ENCODE results near the gene UNC119B.

UNC119B gene

GRCh38 chr12:120689397-120690082 lies 20.7 kb upstream of the UNC119B start:
- Histone ChIP-seq H3K27me3 (ENCODE audit: insufficient read depth, insufficient read length) (no peaks in the 10 kb centered on the region), H3K9ac (ENCODE audit: insufficient read length, low read depth) (peak overlapping the region; percentile 95), H3K36me3 (ENCODE audit: insufficient read depth, insufficient read length, low read length) (peaks cover 15% of the 10 kb centered on the region), H3K9me3 (ENCODE audit: insufficient read depth, low read length) (no peaks in the 10 kb centered on the region), H3K4me1 (ENCODE audit: insufficient read depth, insufficient read length) (peaks cover 19% of the 10 kb centered on the region), H3K4me3 (ENCODE audit: insufficient read length, low read depth) (peak overlapping the region; percentile 92)
- TF ChIP-seq ZNF274 (IDR thresholded peaks at IDR 0.05; ENCODE audit: low read depth, low read length) (no peak), SUZ12 (IDR thresholded peaks at IDR 0.05; ENCODE audit: extremely low read depth, insufficient read depth, insufficient read length) (no peak), YY1 (IDR thresholded peaks at IDR 0.05; ENCODE audit: insufficient read depth, insufficient read length) (no peak)
- DNase-seq (ENCODE audit: low read depth, low spot score), result no peak

DNA sequence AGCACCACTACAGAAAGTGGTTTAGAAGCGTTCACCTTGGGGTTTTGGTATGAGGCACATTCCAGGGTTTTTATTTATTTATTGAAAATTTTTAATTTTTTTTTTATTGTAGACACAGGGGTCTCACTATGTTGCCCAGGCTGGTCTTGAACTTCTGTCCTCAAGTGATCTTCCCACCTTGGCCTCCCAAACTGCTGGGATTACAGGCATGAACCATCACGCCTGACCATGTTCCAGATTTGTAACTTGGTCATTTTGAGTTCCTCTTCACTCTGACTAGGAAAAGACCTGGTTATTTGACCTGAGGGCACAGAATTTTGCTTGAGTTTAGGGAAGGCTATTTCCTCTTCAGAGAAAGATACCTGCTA lies 20.2 kb upstream of the UNC119B start:
- no peak for DNase-seq (ENCODE audit: low read depth, low spot score)
- Histone ChIP-seq H3K9ac (ENCODE audit: insufficient read length, low read depth) (peak overlapping the region; percentile 95), H3K27me3 (ENCODE audit: insufficient read depth, insufficient read length) (no peaks in the 10 kb centered on the region), H3K36me3 (ENCODE audit: insufficient read depth, insufficient read length, low read length) (peaks cover 20% of the 10 kb centered on the region), H3K4me3 (ENCODE audit: insufficient read length, low read depth) (peak overlapping the region; percentile 5), H3K9me3 (ENCODE audit: insufficient read depth, low read length) (no peaks in the 10 kb centered on the region), H3K4me1 (ENCODE audit: insufficient read depth, insufficient read length) (peaks cover 19% of the 10 kb centered on the region)
- no peak for TF ChIP-seq YY1 (IDR thresholded peaks at IDR 0.05; ENCODE audit: insufficient read depth, insufficient read length)
- no peak for TF ChIP-seq SUZ12 (IDR thresholded peaks at IDR 0.05; ENCODE audit: extremely low read depth, insufficient read depth, insufficient read length)
- no peak for TF ChIP-seq ZNF274 (IDR thresholded peaks at IDR 0.05; ENCODE audit: low read depth, low read length)

- peak overlapping the region; percentile 44 for H3K9ac ChIP-seq (ENCODE audit: insufficient read length, low read depth)
Measured at GRCh38 chr12:120690978-120691377, 19.3 kb upstream of the UNC119B start.

DNA sequence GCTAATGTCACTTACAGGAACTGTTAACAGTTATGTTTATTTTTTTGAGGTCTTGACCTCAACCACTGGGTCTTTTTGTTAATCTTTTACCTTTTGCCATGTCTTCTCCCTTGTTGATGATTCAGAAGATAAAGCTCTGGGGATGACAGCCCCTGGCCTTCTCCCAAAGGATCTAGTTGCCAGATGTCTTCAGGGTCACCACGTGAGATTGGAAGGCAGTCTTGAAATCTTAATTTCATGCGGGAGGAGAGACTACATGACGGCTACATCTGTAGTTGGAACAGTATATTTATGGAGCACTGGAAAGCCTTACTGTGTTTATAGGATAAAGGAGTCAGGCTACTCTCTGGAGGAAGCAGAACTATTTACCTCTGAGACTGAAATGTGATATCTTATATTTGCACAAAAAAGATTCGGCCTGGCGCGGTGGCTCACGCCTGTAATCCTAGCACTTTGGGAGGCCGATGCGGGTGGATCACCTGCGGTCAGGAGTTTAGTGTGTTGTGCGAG lies 17.7 kb upstream of the UNC119B start:
- Histone ChIP-seq H3K27me3 (ENCODE audit: insufficient read depth, insufficient read length) (no peaks in the 10 kb centered on the region), H3K4me3 (ENCODE audit: insufficient read length, low read depth) (no peak overlapping the region), H3K9ac (ENCODE audit: insufficient read length, low read depth) (peak overlapping the region; percentile 58), H3K4me1 (ENCODE audit: insufficient read depth, insufficient read length) (peaks cover 19% of the 10 kb centered on the region), H3K9me3 (ENCODE audit: insufficient read depth, low read length) (no peaks in the 10 kb centered on the region), H3K36me3 (ENCODE audit: insufficient read depth, insufficient read length, low read length) (peaks cover 45% of the 10 kb centered on the region)
- TF ChIP-seq ZNF274 (IDR thresholded peaks at IDR 0.05; ENCODE audit: low read depth, low read length) (no peak), SUZ12 (IDR thresholded peaks at IDR 0.05; ENCODE audit: extremely low read depth, insufficient read depth, insufficient read length) (no peak), YY1 (IDR thresholded peaks at IDR 0.05; ENCODE audit: insufficient read depth, insufficient read length) (no peak)
- no peak for DNase-seq (ENCODE audit: low read depth, low spot score)

More at GRCh38 chr12:120690978-120691377, 19.3 kb upstream of the UNC119B start:
- Histone ChIP-seq H3K27me3 (ENCODE audit: insufficient read depth, insufficient read length) (no peaks in the 10 kb centered on the region), H3K36me3 (ENCODE audit: insufficient read depth, insufficient read length, low read length) (peaks cover 29% of the 10 kb centered on the region), H3K9me3 (ENCODE audit: insufficient read depth, low read length) (no peaks in the 10 kb centered on the region), H3K4me1 (ENCODE audit: insufficient read depth, insufficient read length) (peaks cover 19% of the 10 kb centered on the region), H3K4me3 (ENCODE audit: insufficient read length, low read depth) (no peak overlapping the region)
- DNase-seq (ENCODE audit: low read depth, low spot score), result no peak
- TF ChIP-seq YY1 (IDR thresholded peaks at IDR 0.05; ENCODE audit: insufficient read depth, insufficient read length) (no peak), ZNF274 (IDR thresholded peaks at IDR 0.05; ENCODE audit: low read depth, low read length) (no peak), SUZ12 (IDR thresholded peaks at IDR 0.05; ENCODE audit: extremely low read depth, insufficient read depth, insufficient read length) (no peak)

GRCh38 chr12:120693848-120694247 lies 16.4 kb upstream of the UNC119B start:
- H3K9me3 ChIP-seq (ENCODE audit: insufficient read depth, low read length), result no peaks in the 10 kb centered on the region
- H3K4me3 ChIP-seq (ENCODE audit: insufficient read length, low read depth), result no peak overlapping the region
- DNase-seq (ENCODE audit: low read depth, low spot score), result peak; percentile 82
- H3K9ac ChIP-seq (ENCODE audit: insufficient read length, low read depth), result no peak overlapping the region
- peaks cover 19% of the 10 kb centered on the region for H3K4me1 ChIP-seq (ENCODE audit: insufficient read depth, insufficient read length)
- H3K27me3 ChIP-seq (ENCODE audit: insufficient read depth, insufficient read length), result no peaks in the 10 kb centered on the region
- peaks cover 58% of the 10 kb centered on the region for H3K36me3 ChIP-seq (ENCODE audit: insufficient read depth, insufficient read length, low read length)
- TF ChIP-seq YY1 (IDR thresholded peaks at IDR 0.05; ENCODE audit: insufficient read depth, insufficient read length) (no peak), SUZ12 (IDR thresholded peaks at IDR 0.05; ENCODE audit: extremely low read depth, insufficient read depth, insufficient read length) (no peak), ZNF274 (IDR thresholded peaks at IDR 0.05; ENCODE audit: low read depth, low read length) (no peak)

DNA sequence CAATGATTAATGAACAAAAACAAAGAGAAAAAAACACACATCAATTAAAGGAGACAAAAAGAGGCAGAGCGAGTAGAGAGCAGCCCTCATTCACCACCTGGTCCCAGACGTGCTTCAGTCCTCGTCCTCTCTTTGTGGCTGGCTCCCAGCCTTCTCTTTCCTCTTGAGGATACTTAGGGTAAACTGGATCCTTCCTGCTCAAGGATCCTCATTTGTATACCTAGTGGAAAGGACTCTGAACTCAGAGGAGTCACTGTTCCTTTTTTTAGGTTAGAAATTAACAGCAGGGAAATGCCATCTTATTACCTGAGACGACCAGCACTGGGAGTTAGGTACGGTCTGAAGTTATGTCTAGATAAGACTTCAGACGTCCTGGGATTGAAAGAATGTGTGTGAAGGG lies 13.6 kb upstream of the UNC119B start:
- H3K4me3 ChIP-seq (ENCODE audit: insufficient read length, low read depth), result no peak overlapping the region
- H3K9ac ChIP-seq (ENCODE audit: insufficient read length, low read depth), result no peak overlapping the region
- DNase-seq (ENCODE audit: low read depth, low spot score), result no peak
- H3K36me3 ChIP-seq (ENCODE audit: insufficient read depth, insufficient read length, low read length), result peaks cover 81% of the 10 kb centered on the region
- TF ChIP-seq SUZ12 (IDR thresholded peaks at IDR 0.05; ENCODE audit: extremely low read depth, insufficient read depth, insufficient read length) (no peak), ZNF274 (IDR thresholded peaks at IDR 0.05; ENCODE audit: low read depth, low read length) (no peak), YY1 (IDR thresholded peaks at IDR 0.05; ENCODE audit: insufficient read depth, insufficient read length) (no peak)
- no peaks in the 10 kb centered on the region for H3K27me3 ChIP-seq (ENCODE audit: insufficient read depth, insufficient read length)
- peaks cover 5% of the 10 kb centered on the region for H3K4me1 ChIP-seq (ENCODE audit: insufficient read depth, insufficient read length)
- H3K9me3 ChIP-seq (ENCODE audit: insufficient read depth, low read length), result no peaks in the 10 kb centered on the region

- DNase-seq (ENCODE audit: low read depth, low spot score), result no peak
- Histone ChIP-seq H3K9ac (ENCODE audit: insufficient read length, low read depth) (no peak overlapping the region), H3K4me1 (ENCODE audit: insufficient read depth, insufficient read length) (peaks cover 5% of the 10 kb centered on the region), H3K27me3 (ENCODE audit: insufficient read depth, insufficient read length) (no peaks in the 10 kb centered on the region), H3K36me3 (ENCODE audit: insufficient read depth, insufficient read length, low read length) (peaks cover 88% of the 10 kb centered on the region), H3K9me3 (ENCODE audit: insufficient read depth, low read length) (no peaks in the 10 kb centered on the region), H3K4me3 (ENCODE audit: insufficient read length, low read depth) (no peak overlapping the region)
- TF ChIP-seq ZNF274 (IDR thresholded peaks at IDR 0.05; ENCODE audit: low read depth, low read length) (no peak), YY1 (IDR thresholded peaks at IDR 0.05; ENCODE audit: insufficient read depth, insufficient read length) (no peak), SUZ12 (IDR thresholded peaks at IDR 0.05; ENCODE audit: extremely low read depth, insufficient read depth, insufficient read length) (no peak)
Measured at GRCh38 chr12:120697344-120697743, 12.9 kb upstream of the UNC119B start.
